SJSA1 (cell line): ENCODE data around the gene CFAP65. TPM values are rescaled to one million over a fixed set of nuclear protein-coding genes. Genes with fewer than 3 reads are reported as not detected.

Experiments used
- DNase-seq, 2 experiments: peaks; one replicate each; pipeline ENCODE4 v3.0.0-alpha.2; 2015 to 2020; ENCODE audit warnings: low spot score in 2 of 2, low read depth in 1 of 2
- H3K27ac ChIP-seq: fragments of 250-450 bp; sonication (Bioruptor Pico); 2 replicates; pipeline ENCODE4 v1.5.1; 2020; ENCODE audit warnings: mild to moderate bottlenecking, moderate library complexity
- H3K27me3 ChIP-seq: fragments of 250-450 bp; sonication (Bioruptor Pico); replicated peaks from 2 replicates; pipeline ENCODE4 v1.5.1; 2020; ENCODE audit warnings: mild to moderate bottlenecking, moderate library complexity
- H3K36me3 ChIP-seq: fragments of 250-450 bp; sonication (Bioruptor Pico); 2 replicates; pipeline ENCODE4 v1.5.1; 2020; ENCODE audit warnings: mild to moderate bottlenecking
- H3K4me1 ChIP-seq: fragments of 250-450 bp; sonication (Bioruptor Pico); replicated peaks from 2 replicates; pipeline ENCODE4 v1.6.1; 2021; ENCODE audit warnings: mild to moderate bottlenecking
- H3K4me3 ChIP-seq: fragments of 250-450 bp; sonication (Bioruptor Pico); 2 replicates; pipeline ENCODE4 v1.5.1; 2020; ENCODE audit warnings: mild to moderate bottlenecking
- H3K9me3 ChIP-seq: fragments of 250-450 bp; sonication (Bioruptor Pico); replicated peaks from 2 replicates; pipeline ENCODE4 v1.5.1; 2020; ENCODE audit warnings: mild to moderate bottlenecking
- total RNA-seq: library from RNA; depleted of rRNA; stranded (reverse); fragments of >200 nt; shearing (Covaris generic); gene quantifications from 2 replicates; pipeline ENCODE4 v1.2.3, GENCODE V29; 2014

Gene CFAP65
- total RNA-seq, 1 experiment from 2014 or later = not detected

DNA sequence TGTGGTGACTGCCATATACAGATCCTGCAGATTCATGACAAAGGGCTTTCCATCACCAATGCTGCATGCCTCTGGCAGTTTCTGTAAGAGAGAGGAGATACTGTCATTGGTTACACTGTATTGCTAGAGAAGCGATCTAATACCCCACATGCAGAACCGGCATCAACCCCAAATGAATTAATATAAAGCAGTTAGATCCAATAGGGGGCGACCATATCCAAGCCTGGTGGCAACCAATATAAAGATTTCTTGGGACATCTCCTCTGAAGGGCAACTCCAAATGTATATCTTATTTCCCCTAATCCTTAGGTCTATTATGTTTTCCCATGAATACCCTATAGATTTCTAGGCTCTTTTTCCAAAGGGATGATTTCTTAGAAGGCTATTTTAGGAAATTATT lies 36.8 kb upstream of the CFAP65 start:
- no peak for DNase-seq
- Histone ChIP-seq H3K36me3 (0 out of 2 replicates have a peak, but pooled peaks cover 3% of the 10 kb centered on the region), H3K4me3 (no peak overlapping the region), H3K27ac (no peak overlapping the region), H3K27me3 (no peaks in the 10 kb centered on the region), H3K9me3 (no peaks in the 10 kb centered on the region), H3K4me1 (no peaks in the 10 kb centered on the region)

DNA sequence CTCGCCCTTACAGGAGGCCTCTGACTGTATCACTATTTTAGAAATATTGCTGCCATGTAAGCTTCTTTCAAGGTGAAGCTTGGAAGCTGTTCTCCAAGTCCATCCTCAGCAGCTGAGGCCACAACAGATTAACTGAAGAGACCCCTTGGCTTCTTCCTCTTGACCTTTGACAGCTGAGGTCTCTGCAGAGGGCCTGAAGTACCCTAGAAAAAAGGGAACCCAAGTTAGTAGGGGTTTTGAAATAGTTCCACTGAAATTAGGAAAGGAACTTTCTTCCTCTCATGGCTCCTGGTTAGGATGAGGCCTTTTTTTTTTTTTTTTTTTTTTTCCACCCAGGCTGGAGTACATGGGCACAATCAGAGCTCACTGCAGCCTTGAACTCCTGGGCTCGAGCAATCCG lies 34.9 kb upstream of the CFAP65 start:
- H3K4me3 ChIP-seq = no peak overlapping the region
- no peaks in the 10 kb centered on the region for H3K9me3 ChIP-seq
- no peak for DNase-seq
- H3K36me3 ChIP-seq = 0 out of 2 replicates have a peak, but pooled peaks cover 3% of the 10 kb centered on the region
- no peaks in the 10 kb centered on the region for H3K4me1 ChIP-seq
- no peak overlapping the region for H3K27ac ChIP-seq
- no peaks in the 10 kb centered on the region for H3K27me3 ChIP-seq

DNA sequence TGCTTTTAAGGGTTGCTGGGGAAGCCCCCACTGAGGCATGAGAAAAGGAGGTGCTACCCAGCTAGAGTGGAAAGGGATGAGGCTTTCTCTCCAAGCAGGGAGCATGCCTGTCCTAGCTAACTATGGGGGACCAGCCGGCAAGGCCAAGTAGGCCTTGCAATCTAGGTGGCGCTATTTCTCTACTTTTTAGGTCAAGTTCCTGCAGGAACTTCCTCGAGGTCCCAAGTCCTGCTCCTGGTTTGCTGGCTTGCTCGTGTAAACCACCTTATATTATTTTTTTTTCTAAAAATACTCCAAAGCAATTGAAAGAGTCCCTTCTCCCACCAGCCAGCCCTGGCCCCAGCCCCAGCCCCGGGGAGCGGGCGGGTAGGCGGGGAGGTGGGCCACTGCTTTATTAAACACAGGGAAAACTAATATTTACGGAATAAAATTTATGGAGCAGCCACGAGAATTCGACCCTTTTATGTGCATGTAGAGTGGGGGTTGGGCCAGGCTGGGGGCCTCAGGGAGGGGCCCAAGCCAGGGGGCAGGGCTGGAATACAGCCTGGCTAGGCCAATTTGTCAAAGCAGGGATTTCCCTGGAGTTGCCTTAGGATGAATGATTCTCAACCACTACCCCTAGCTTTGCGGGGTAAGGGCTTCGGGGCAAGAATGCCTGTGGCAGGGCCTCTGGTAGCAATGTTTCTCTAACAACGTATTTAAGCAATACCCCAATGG lies 32.3 kb upstream of the CFAP65 start:
- H3K9me3 ChIP-seq = no peaks in the 10 kb centered on the region
- 0 out of 2 replicates have a peak, but pooled peaks cover 3% of the 10 kb centered on the region for H3K36me3 ChIP-seq

DNA sequence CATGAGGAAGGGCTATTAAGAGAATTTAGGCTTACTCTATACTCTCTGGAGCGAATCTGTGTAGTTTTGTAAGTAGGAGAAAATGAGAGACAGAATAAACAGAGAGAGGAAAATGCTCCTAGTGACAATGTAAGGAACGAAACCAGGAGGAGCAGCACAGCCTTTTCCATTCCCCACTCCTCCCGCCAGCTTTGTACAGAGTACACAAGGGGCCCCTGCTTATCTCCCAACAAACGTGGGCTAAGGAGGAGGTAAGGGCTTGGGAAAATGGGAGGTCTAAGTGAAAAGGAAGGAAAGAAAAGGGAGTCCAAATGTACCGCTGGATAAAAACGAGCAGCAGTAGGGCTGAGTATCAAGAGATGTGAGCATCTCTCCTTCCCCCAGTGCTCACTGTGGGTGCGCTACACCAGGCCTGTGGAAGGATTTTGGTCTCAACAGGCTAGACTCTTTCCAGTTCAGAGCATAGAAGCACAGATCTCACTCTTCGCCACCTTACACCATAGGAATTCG lies 31.5 kb upstream of the CFAP65 start:
- Histone ChIP-seq H3K27ac (no peak overlapping the region), H3K27me3 (peaks cover 4% of the 10 kb centered on the region), H3K4me1 (no peaks in the 10 kb centered on the region), H3K36me3 (0 out of 2 replicates have a peak, but pooled peaks cover 3% of the 10 kb centered on the region), H3K4me3 (no peak overlapping the region), H3K9me3 (no peaks in the 10 kb centered on the region)
- DNase-seq = no peak

More for the DNA sequence above, 32.3 kb upstream of the CFAP65 start:
- Histone ChIP-seq H3K4me1 (no peaks in the 10 kb centered on the region), H3K27ac (no peak overlapping the region), H3K27me3 (peaks cover 4% of the 10 kb centered on the region), H3K4me3 (no peak overlapping the region)
- no peak for DNase-seq

DNA sequence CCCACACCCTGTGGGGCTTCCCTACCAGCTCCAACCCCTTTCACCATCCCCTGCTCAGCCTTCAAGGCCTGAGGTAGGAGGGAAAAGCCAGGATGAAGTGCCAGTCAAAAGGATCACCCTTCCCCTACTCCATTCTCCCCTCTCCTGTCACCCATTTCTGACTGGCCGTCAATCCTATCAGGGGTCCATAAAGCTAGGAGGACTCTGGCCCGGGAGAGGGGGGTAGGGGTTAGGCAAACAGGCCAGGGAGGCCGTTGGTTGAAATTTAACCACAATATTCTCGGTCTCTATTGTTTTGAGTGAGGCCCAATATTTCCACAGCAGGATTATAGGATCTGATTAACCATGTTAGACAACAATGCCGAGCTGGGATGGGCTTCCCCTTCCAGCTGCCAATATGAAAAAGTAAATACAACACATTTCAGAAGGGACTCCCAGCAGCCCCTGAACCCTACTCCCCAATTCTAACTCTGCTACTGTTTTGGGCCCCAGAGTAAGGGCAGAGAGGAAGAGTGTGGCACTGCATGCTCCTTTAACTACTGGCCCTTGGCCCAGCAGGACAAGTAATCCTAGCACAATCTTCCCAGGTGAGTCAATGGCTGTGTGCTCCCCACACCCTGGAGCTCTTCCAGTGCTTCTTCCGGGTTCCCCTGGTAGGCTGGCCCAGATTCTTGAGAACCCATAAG lies 30.0 kb upstream of the CFAP65 start:
- H3K27ac ChIP-seq = no peak overlapping the region
- H3K36me3 ChIP-seq = 0 out of 2 replicates have a peak, but pooled peaks cover 3% of the 10 kb centered on the region
- H3K4me3 ChIP-seq = no peak overlapping the region
- DNase-seq = no peak
- no peaks in the 10 kb centered on the region for H3K9me3 ChIP-seq
- no peaks in the 10 kb centered on the region for H3K4me1 ChIP-seq
- H3K27me3 ChIP-seq = peaks cover 9% of the 10 kb centered on the region

DNA sequence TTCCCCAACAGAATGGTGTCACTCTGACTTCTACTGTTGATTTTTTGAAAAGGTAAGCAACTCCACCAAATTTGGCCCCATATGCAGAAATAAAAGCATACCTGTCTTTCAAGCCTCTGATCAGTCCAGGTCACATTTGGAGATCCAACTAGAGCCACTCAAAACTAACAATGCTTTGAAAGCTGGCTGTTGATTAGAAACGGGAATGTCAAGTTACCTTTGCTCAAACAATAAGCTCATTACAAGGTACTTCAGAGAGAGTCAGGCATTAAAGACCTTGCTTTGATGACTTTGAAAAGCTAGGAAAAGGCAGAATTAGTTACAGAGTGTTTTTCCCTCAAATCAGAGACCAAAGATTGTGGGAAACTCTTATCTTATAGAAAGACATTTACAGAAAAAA lies 24.2 kb upstream of the CFAP65 start:
- Histone ChIP-seq H3K27ac (no peak overlapping the region), H3K4me1 (no peaks in the 10 kb centered on the region), H3K36me3 (no peaks in the 10 kb centered on the region), H3K9me3 (no peaks in the 10 kb centered on the region), H3K27me3 (peaks cover 57% of the 10 kb centered on the region), H3K4me3 (no peak overlapping the region)
- no peak for DNase-seq

DNA sequence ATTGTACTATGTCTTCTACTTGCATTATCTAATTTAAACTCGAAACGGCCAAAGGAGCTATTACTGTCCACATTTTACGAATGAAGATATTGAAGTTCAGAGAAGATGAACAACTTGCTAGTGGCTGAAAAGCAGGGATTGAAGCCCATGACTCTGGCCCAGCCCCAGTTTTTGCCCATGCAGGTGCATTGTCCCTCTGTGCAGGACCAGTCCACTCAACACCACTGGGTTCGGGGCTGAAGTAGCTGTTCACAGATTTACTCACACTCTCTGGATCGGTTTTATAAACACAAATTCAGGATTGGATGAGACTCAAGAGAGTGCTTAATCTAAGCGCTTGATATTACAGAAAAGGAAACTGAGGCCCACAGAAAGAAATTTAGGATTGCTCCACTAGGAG lies 20.8 kb upstream of the CFAP65 start:
- Histone ChIP-seq H3K27ac (no peak overlapping the region), H3K36me3 (no peaks in the 10 kb centered on the region), H3K9me3 (no peaks in the 10 kb centered on the region), H3K27me3 (peaks cover 87% of the 10 kb centered on the region), H3K4me3 (no peak overlapping the region), H3K4me1 (peaks cover 4% of the 10 kb centered on the region)
- DNase-seq = no peak

DNA sequence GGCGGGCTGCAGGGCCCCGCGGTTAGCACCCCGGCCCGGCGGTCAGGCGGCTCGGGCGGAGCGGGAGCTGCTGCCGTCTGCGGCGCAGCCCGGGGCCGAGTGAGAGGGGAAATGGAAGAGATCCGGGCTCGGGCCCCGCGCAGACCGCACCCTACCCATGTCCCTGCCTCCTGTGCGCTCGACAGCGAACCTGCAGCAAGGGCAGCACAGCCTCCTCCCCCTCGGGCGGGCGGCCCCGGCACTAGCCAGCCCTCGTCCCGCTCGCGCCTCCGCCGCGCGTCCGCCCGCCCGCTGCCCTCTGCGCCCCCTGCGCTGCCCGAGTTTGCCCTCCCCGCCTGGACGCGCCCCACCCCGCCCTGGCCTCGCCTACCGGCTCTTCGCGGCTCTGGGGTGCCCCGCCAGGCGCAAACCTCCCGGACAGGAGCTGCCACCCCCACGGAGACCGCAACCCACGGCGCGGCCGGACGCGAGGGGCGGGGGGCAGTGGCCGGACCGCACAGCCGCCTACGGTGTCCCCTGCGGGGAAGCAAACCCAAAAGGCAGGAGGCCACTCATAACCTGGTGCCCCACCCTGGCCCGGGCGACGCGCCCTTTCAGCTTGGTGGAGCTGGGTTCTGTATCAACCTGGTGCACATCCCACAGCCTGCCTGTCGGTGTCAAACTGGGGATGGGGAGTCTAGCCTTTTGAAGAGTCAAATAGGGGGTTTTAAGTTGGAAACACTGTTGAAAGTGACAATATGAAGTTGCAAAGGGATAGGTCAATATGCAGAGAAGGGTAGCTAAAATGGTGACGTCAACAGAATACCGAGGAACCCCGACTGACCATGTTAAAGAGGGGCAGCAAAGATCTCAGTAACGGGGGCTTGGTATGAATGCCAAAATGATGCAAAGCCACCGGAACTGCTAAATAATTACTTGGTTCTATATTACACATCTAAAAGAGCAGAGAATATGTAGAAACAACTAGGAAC lies 19.8 kb upstream of the CFAP65 start, which contains the start of gene IHH:
TSS of gene IHH (minus strand) at position 101 of the 971 bp plus-strand sequence. CDS start 454 bp downstream, outside the sequence.
- no peak for DNase-seq
- Histone ChIP-seq H3K4me3 (no peak within 1 kb of the TSS), H3K9me3 (no peaks in the 10 kb centered on the region), H3K27ac (no peak within 1 kb of the TSS), H3K36me3 (no peaks in the 10 kb centered on the region), H3K4me1 (peaks cover 4% of the 10 kb centered on the region), H3K27me3 (peaks cover 90% of the 10 kb centered on the region)

DNA sequence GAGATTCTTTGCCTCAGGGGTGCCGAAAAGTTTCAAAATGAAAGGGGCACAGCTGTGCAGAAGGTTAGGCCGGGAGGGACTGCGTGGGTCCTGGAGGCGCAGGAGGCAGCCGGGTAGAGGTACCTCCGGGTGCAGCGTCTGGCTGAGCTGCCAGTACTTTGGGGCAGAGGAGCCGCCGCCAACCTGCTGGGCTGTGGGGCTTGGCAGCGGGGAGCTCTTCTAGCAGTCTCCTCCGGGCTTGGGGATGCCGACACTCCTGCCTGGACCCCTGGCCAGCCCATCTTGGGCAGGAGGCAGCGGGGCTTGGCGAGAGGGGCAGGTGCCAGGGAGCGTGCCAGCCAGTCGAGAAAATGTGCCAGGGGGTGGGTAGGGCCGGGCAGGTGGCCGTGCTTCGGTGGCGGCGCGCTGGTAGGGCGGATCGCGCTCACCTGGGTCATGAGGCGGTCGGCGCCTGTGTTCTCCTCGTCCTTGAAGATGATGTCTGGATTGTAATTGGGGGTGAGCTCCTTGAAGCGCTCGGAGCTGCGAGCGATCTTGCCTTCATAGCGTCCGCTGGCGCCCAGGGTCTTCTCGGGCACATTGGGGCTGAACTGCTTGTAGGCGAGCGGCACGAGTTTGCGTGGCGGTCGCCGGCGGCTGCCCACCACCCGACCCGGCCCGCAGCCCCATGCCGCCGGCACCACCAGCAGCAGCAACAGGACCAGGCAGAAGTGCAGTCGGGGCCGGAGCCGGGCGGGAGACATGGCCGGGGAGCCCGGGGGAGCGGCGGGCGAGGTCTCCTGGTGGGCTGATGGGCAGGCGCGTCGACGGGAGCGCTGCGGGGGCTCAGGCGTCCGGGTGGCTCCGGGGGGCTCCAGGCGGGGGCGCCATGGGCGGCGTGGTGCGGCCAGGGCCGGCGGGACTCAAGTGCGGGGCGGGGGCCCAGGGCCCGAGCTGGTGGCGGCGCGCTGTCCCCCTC lies 18.7 kb upstream of the CFAP65 start:
- no peak overlapping the region for H3K27ac ChIP-seq
- peaks cover 4% of the 10 kb centered on the region for H3K4me1 ChIP-seq
- no peak overlapping the region for H3K4me3 ChIP-seq
- no peaks in the 10 kb centered on the region for H3K9me3 ChIP-seq
- DNase-seq = no peak
- peaks cover 92% of the 10 kb centered on the region for H3K27me3 ChIP-seq
- no peaks in the 10 kb centered on the region for H3K36me3 ChIP-seq

DNA sequence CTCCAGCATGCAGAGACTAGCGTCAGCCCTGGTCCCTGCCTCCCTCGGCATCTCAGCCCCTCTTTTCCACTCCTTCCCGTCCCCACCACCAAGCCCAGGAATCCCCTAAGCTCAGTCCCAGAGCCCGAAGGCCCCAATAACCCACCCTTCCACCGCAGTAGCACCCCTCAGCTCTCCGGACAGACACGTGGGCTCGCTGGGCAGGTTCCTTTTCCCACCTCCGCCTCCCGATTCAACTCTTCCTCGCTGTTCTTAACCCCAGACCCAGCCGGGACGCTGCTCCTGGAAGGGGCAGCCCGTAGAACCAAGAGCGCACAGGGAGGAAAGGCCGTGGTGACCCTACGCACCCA lies 18.0 kb upstream of the CFAP65 start:
- Histone ChIP-seq H3K27ac (no peak overlapping the region), H3K9me3 (no peaks in the 10 kb centered on the region), H3K4me1 (peaks cover 4% of the 10 kb centered on the region), H3K27me3 (peaks cover 92% of the 10 kb centered on the region), H3K4me3 (no peak overlapping the region), H3K36me3 (no peaks in the 10 kb centered on the region)
- DNase-seq = no peak

DNA sequence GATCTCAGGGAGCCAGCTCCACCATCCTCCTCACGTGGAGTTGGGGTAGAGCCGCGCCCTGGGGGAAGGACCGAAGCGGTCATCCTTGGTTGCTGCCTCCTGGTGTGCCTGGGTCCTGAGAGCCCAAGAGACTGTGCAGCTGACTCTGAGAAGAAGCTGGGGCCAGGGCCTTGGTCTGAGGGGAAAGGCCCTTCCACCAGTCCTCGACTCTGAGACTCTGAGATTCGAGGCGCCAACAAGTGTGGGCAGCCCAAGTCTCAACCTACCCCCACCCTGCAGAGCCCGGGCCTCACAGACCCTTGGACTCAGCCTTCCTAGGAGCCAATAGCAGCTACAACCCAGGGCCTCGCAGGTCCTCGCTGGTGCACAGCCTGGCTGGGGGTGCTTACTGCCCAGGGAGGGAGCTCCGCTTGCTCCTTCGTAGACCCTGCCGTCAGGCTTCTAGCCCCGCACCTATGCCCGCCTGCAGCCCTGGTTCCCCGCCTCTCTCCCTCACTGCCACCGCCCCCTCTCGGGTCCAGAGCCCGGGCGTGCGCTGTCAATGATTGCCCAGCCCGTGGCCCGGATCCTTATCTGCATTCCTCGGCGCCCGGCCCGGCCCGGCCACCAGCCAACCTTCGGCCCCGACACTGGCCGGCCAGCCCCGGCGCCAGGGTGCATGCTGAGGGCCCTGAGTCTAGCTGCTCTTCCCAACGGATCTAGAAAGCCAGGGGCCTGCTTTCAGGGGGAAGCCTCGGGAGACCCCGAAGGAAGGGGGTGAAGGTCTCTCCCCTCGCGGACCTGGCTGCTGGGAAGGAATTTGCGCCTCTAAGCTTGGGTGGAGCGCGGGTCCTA lies 17.4 kb upstream of the CFAP65 start:
- no peak for DNase-seq
- H3K27me3 ChIP-seq = peaks cover 92% of the 10 kb centered on the region
- H3K27ac ChIP-seq = no peak overlapping the region
- no peaks in the 10 kb centered on the region for H3K36me3 ChIP-seq
- H3K9me3 ChIP-seq = no peaks in the 10 kb centered on the region
- H3K4me1 ChIP-seq = peaks cover 4% of the 10 kb centered on the region
- H3K4me3 ChIP-seq = no peak overlapping the region
